H1 (cell line): ENCODE data around the gene LBH. TPM values are rescaled to one million over a fixed set of nuclear protein-coding genes. Genes with fewer than 3 reads are reported as not detected.

Source experiments
- CTCF ChIA-PET: fragments of 300-600 bp; sonication (Branson Sonifier 250); formaldehyde crosslinking; loops from one replicate; lab custom pipeline; 2021; ENCODE audit not compliant: partially characterized antibody; lab: Charles Lee
- POLR2A ChIA-PET: fragments of 300-600 bp; sonication (Branson Sonifier 250); formaldehyde crosslinking; loops from one replicate; lab custom pipeline; 2021; ENCODE audit warnings: inconsistent platforms; ENCODE audit not compliant: partially characterized antibody; lab: Charles Lee
- DNase-seq, 2 experiments: peaks; one replicate each; pipeline versions ENCODE4 v3.0.0 to v3.0.0-alpha.2; 2010 to 2022; ENCODE audit warnings: low spot score in 2 of 2, low read depth in 1 of 2, mixed read lengths in 1 of 2
- FAIRE-seq: peaks from 2 replicates; lab custom pipeline; 2011; peaks lifted over from hg19 to GRCh38; lab: Jason Lieb, UNC
- H2AFZ ChIP-seq: 2 replicates; pipeline ENCODE4 v1.8.1; 2012; ENCODE audit warnings: low read length, inconsistent platforms
- H2AK5ac ChIP-seq: 2 replicates; pipeline ENCODE4 v1.6.1; 2013; ENCODE audit warnings: low read depth, low read length
- H2BK120ac ChIP-seq: replicated peaks from 2 replicates; pipeline ENCODE3; 2013; ENCODE audit warnings: low read depth, low read length, inconsistent platforms
- H2BK12ac ChIP-seq: 2 replicates; pipeline ENCODE4 v1.6.1; 2013; ENCODE audit warnings: low read depth, low read length
- H2BK15ac ChIP-seq: 2 replicates; pipeline ENCODE4 v1.6.1; 2013; ENCODE audit warnings: low read length
- H2BK20ac ChIP-seq: 2 replicates; pipeline ENCODE4 v1.6.1; 2013; ENCODE audit warnings: low read length
- H2BK5ac ChIP-seq: 2 replicates; pipeline ENCODE4 v1.6.1; 2013; ENCODE audit warnings: low read depth, low read length
- H3K14ac ChIP-seq: 2 replicates; pipeline ENCODE4 v1.6.1; 2013; ENCODE audit warnings: inconsistent platforms; ENCODE audit not compliant: insufficient read length
- H3K18ac ChIP-seq: 2 replicates; pipeline ENCODE4 v1.6.1; 2013; ENCODE audit warnings: low read length; ENCODE audit errors: extremely low read depth
- H3K23ac ChIP-seq: 2 replicates; pipeline ENCODE4 v1.6.1; 2013; ENCODE audit warnings: inconsistent platforms; ENCODE audit not compliant: insufficient read length
- H3K23me2 ChIP-seq: 2 replicates; pipeline ENCODE4 v1.6.1; 2013; ENCODE audit warnings: low read depth, low read length
- H3K27ac ChIP-seq: 2 replicates; pipeline ENCODE4 v1.6.1; 2011; ENCODE audit warnings: low read depth, low read length, inconsistent platforms
- H3K27me3 ChIP-seq, 4 experiments: replicated peaks in 1 of 4; 1 replicate in 1 of 4; 2 replicates in 3 of 4; pipeline versions ENCODE4 v1.6.1 to v1.8.1; 2011 to 2013; ENCODE audit warnings: low read length in 3 of 4, mild to moderate bottlenecking in 3 of 4, inconsistent platforms in 2 of 4, mixed read lengths in 2 of 4, moderate library complexity in 1 of 4; ENCODE audit not compliant: control insufficient read depth in 3 of 4, insufficient read depth in 3 of 4; ENCODE audit errors: extremely low read depth in 1 of 4
- H3K36me3 ChIP-seq, 4 experiments: 2 replicates each; pipeline versions ENCODE4 v1.6.1 to v1.8.1; 2011 to 2013; ENCODE audit warnings: mild to moderate bottlenecking in 4 of 4, low read length in 3 of 4, moderate library complexity in 2 of 4, control low read depth in 1 of 4, inconsistent platforms in 1 of 4; ENCODE audit not compliant: insufficient read depth in 4 of 4, control insufficient read depth in 2 of 4
- H3K4ac ChIP-seq: replicated peaks from 2 replicates; pipeline ENCODE3; 2013; ENCODE audit warnings: low read length, low read depth, mixed read lengths, inconsistent platforms; ENCODE audit not compliant: insufficient read length
- H3K4me1 ChIP-seq, 4 experiments: replicated peaks in 1 of 4; 1 replicate in 1 of 4; 2 replicates in 3 of 4; pipeline versions ENCODE4 v1.6.1 to v1.8.1; 2011 to 2013; ENCODE audit warnings: low read length in 3 of 4, inconsistent platforms in 2 of 4, mixed read lengths in 1 of 4; ENCODE audit not compliant: insufficient read depth in 4 of 4, control insufficient read depth in 3 of 4
- H3K4me2 ChIP-seq, 2 experiments: 2 replicates each; pipeline versions ENCODE4 v1.6.1 to v1.8.1; 2011 to 2013; ENCODE audit warnings: low read depth in 2 of 2, low read length in 2 of 2, control low read depth in 1 of 2, inconsistent platforms in 1 of 2, mild to moderate bottlenecking in 1 of 2; ENCODE audit not compliant: insufficient read depth in 1 of 2
- H3K4me3 ChIP-seq, 4 experiments: fragments of 200-600, 300-600 bp in 1 of 4; sonication (generic), shearing (Covaris generic), sonication (Bioruptor Twin) in 1 of 4; 2 replicates each; pipeline versions ENCODE4 v1.5.1 to v1.8.1; 2011 to 2016; ENCODE audit warnings: low read length in 4 of 4, low read depth in 3 of 4, control low read depth in 2 of 4, inconsistent platforms in 2 of 4, mild to moderate bottlenecking in 2 of 4, mixed read lengths in 1 of 4, moderate library complexity in 1 of 4; ENCODE audit not compliant: insufficient read depth in 2 of 4; ENCODE audit errors: extremely low read depth in 1 of 4
- H3K56ac ChIP-seq: replicated peaks from 2 replicates; pipeline ENCODE3; 2013; ENCODE audit warnings: low read depth, mild to moderate bottlenecking, mixed read lengths, low read length, inconsistent platforms; ENCODE audit not compliant: insufficient read length
- H3K79me1 ChIP-seq: 2 replicates; pipeline ENCODE4 v1.6.1; 2013; ENCODE audit warnings: low read depth, low read length, control low read depth
- H3K79me2 ChIP-seq, 2 experiments: 2 replicates each; pipeline versions ENCODE4 v1.6.1 to v1.8.1; 2012 to 2013; ENCODE audit warnings: low read length in 2 of 2, mild to moderate bottlenecking in 2 of 2, inconsistent platforms in 1 of 2; ENCODE audit not compliant: insufficient read depth in 2 of 2, control insufficient read depth in 1 of 2
- H3K9ac ChIP-seq, 4 experiments: replicated peaks in 1 of 4; 1 replicate in 1 of 4; 2 replicates in 3 of 4; pipeline versions ENCODE4 v1.6.1 to v1.8.1; 2011 to 2013; ENCODE audit warnings: low read depth in 3 of 4, low read length in 3 of 4, control low read depth in 2 of 4, mild to moderate bottlenecking in 2 of 4, moderate library complexity in 2 of 4, inconsistent platforms in 1 of 4; ENCODE audit errors: extremely low read depth in 1 of 4
- H3K9me3 ChIP-seq, 2 experiments: 2 replicates each; pipeline versions ENCODE4 v1.6.1 to v1.8.1; 2012 to 2013; ENCODE audit warnings: mild to moderate bottlenecking in 2 of 2, moderate library complexity in 2 of 2, control low read depth in 1 of 2, inconsistent platforms in 1 of 2, low read depth in 1 of 2, low read length in 1 of 2, mixed read lengths in 1 of 2; ENCODE audit not compliant: insufficient read depth in 2 of 2
- H4K20me1 ChIP-seq, 2 experiments: replicated peaks in 1 of 2; 2 replicates each; pipeline versions ENCODE3 to v1.8.1; 2011 to 2013; ENCODE audit warnings: inconsistent platforms in 2 of 2, low read length in 2 of 2, mild to moderate bottlenecking in 1 of 2; ENCODE audit not compliant: insufficient read depth in 2 of 2, control insufficient read depth in 1 of 2
- H4K5ac ChIP-seq: 2 replicates; pipeline ENCODE4 v1.6.1; 2013; ENCODE audit warnings: low read length, low read depth, mixed read lengths, inconsistent platforms; ENCODE audit not compliant: insufficient read length
- H4K8ac ChIP-seq: 2 replicates; pipeline ENCODE4 v1.8.0; 2013; ENCODE audit warnings: mild to moderate bottlenecking, moderate library complexity, low read length, inconsistent platforms; ENCODE audit not compliant: insufficient read depth; ENCODE audit errors: extremely low read depth
- H4K91ac ChIP-seq: replicated peaks from 2 replicates; pipeline ENCODE3; 2013; ENCODE audit warnings: low read length, mixed read lengths, inconsistent platforms; ENCODE audit not compliant: insufficient read length
- ASH2L ChIP-seq: fragments of 200-600, 300-600 bp; sonication (generic); IDR thresholded peaks from one replicate; pipeline ENCODE4 v1.7.1; 2017; ENCODE audit warnings: low read length
- ATF2 ChIP-seq: IDR thresholded peaks from 2 replicates; pipeline ENCODE4 v1.6.1; 2012; ENCODE audit warnings: low read length, inconsistent platforms
- CHD1 ChIP-seq: IDR thresholded peaks from 2 replicates; pipeline ENCODE4 v1.6.1; 2012; ENCODE audit warnings: low read depth, low read length, improper control_type of control experiment
- CREB1 ChIP-seq: IDR thresholded peaks from 2 replicates; pipeline ENCODE4 v1.6.1; 2012; ENCODE audit warnings: inconsistent platforms
- GABPA ChIP-seq: IDR thresholded peaks from 2 replicates; pipeline ENCODE4 v1.6.1; 2011; ENCODE audit warnings: mild to moderate bottlenecking, low read length, moderate library complexity, borderline replicate concordance; ENCODE audit not compliant: insufficient read depth
- JUN ChIP-seq: IDR thresholded peaks from 2 replicates; pipeline ENCODE4 v1.6.1; 2011; ENCODE audit warnings: low read depth, mild to moderate bottlenecking, improper control_type of control experiment, low read length
- POLR2AphosphoS5 ChIP-seq: IDR thresholded peaks from 2 replicates; pipeline ENCODE4 v1.6.1; 2011; ENCODE audit warnings: low read depth, low read length
- SRF ChIP-seq: IDR thresholded peaks from 2 replicates; pipeline ENCODE4 v1.6.1; 2011; ENCODE audit warnings: mild to moderate bottlenecking, low read depth, low read length, moderate library complexity
- YY1 ChIP-seq: IDR thresholded peaks from 2 replicates; pipeline ENCODE4 v1.6.1; 2011; ENCODE audit warnings: low read depth, mild to moderate bottlenecking, low read length
- WGBS, 2 experiments: shearing (Covaris generic) in 1 of 2; methylation state at CpG; one replicate each; pipeline versions ENCODE4 v1.1.6 to v1.1.7; 2013 to 2015; ENCODE audit warnings: low lambda C conversion rate in 2 of 2, mixed read lengths in 2 of 2, inconsistent platforms in 1 of 2, low coverage in 1 of 2, missing lambda C conversion rate in 1 of 2; ENCODE audit not compliant: insufficient replicate concordance in 2 of 2, insufficient coverage in 1 of 2, insufficient read length in 1 of 2; ENCODE audit errors: extremely low coverage in 1 of 2, missing lambda C conversion rate in 1 of 2; 5-methylcytosine and 5-hydroxymethylcytosine counted together
- polyA plus RNA-seq, 7 experiments: library from polyadenylated mRNA; depleted of rRNA in 3 of 7; stranded (reverse) in 5 of 7; unstranded in 2 of 7; fragments of >200 nt in 5 of 7; fragments of 200-250 nt in 2 of 7; gene quantifications; 1 replicate in 5 of 7; 2 replicates in 1 of 7; 4 replicates in 1 of 7; pipeline versions ENCODE4 v1.2.1 to v1.2.3, GENCODE V29; 2011 to 2013; ENCODE audit warnings: missing spikeins in 2 of 7, mixed read lengths in 2 of 7
- total RNA-seq: library from RNA; stranded (reverse); fragmentation: NEBNext Ultra II Directional; extraction: Animal tissue kit (Norgen Biotek cat#: 25700); gene quantifications from 2 replicates; pipeline ENCODE4 v1.2.1, GENCODE V29; 2021
- TF ChIP-seq, protein P1 (sequence below), 3 experiments: IDR thresholded peaks; 1 replicate in 2 of 3; 2 replicates in 1 of 3; pipeline versions ENCODE4 v1.5.1 to v1.6.1; 2011; ENCODE audit warnings: low read length in 3 of 3, mild to moderate bottlenecking in 3 of 3, inconsistent platforms in 2 of 3, low read depth in 1 of 3, moderate library complexity in 1 of 3; ENCODE audit not compliant: insufficient read depth in 1 of 3; ENCODE audit errors: control extremely low read depth in 1 of 3

LBH gene
- total and polyA plus RNA-seq, 2 of the 8 experiments (the other 6 are each of a cell fraction or from before 2014, with no cell fraction given): 25.7 to 34.5 TPM

DNA sequence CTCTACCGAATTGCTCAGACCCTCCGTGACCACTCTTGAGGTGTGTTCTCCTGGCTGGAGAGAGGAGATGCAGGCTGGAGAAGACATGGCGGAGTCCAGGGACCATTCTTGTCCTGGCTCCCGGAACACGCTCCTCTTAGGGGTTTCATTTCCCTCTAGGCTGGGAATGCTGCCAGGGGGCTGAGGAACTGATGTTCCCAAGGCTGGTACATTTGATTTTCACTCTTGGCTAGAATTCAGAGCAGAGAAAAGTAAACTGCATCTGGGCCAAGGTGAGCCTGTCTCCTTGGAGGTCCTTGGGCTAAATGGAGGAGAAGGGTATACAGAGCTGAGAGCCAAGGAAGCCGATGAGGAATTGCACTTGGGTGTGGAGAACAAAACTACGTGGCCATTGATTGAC is 28.2 kb upstream of the LBH start:
- POLR2A ChIA-PET: no interaction called here
- WGBS, 2 experiments: 85% methylated on average over 7 of the region's 7 CpGs; no CpG with 5 or more reads in 1 of the 2 experiments
- Histone ChIP-seq H2BK15ac (no peak overlapping the region), H3K23ac (no peak overlapping the region), H3K56ac (no peak overlapping the region), H3K79me1 (no peaks in the 10 kb centered on the region), H3K79me2 (no peaks in the 10 kb centered on the region), H2BK120ac (no peak overlapping the region), H4K20me1 (no peaks in the 10 kb centered on the region), H3K23me2 (no peaks in the 10 kb centered on the region), H2AK5ac (no peak overlapping the region), H3K18ac (no peak overlapping the region), H4K5ac (no peak overlapping the region), H3K27ac (no peak overlapping the region), H3K4me2 (no peak overlapping the region), H3K9me3 (no peaks in the 10 kb centered on the region), H3K4ac (no peak overlapping the region), H4K8ac (no peak overlapping the region), H2BK5ac (no peak overlapping the region), H3K4me1 (no peaks in the 10 kb centered on the region), H2AFZ (no peak overlapping the region), H2BK20ac (no peak overlapping the region), H4K91ac (no peak overlapping the region), H3K14ac (no peak overlapping the region), H3K9ac (no peak overlapping the region), H3K4me3 (no peak overlapping the region), H3K27me3 (no peaks in the 10 kb centered on the region), H3K36me3 (no peaks in the 10 kb centered on the region), H2BK12ac (no peak overlapping the region)
- DNase-seq: no peak
- CTCF ChIA-PET: interaction anchor here (1.2 to 1.7 kb wide), 5 partner anchors 9 to 508 kb away, joined by 3 to 6 read pairs (median 4); no protein-coding TSS in a partner anchor
- no peak for FAIRE-seq
- TF ChIP-seq YY1 (no peak), POLR2AphosphoS5 (no peak), CREB1 (no peak), ATF2 (no peak), SRF (no peak), ASH2L (no peak), GABPA (no peak), JUN (no peak), CHD1 (no peak)
- TF ChIP-seq, protein P1, sequence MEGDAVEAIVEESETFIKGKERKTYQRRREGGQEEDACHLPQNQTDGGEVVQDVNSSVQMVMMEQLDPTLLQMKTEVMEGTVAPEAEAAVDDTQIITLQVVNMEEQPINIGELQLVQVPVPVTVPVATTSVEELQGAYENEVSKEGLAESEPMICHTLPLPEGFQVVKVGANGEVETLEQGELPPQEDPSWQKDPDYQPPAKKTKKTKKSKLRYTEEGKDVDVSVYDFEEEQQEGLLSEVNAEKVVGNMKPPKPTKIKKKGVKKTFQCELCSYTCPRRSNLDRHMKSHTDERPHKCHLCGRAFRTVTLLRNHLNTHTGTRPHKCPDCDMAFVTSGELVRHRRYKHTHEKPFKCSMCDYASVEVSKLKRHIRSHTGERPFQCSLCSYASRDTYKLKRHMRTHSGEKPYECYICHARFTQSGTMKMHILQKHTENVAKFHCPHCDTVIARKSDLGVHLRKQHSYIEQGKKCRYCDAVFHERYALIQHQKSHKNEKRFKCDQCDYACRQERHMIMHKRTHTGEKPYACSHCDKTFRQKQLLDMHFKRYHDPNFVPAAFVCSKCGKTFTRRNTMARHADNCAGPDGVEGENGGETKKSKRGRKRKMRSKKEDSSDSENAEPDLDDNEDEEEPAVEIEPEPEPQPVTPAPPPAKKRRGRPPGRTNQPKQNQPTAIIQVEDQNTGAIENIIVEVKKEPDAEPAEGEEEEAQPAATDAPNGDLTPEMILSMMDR (IDR thresholded peaks at IDR 0.05; ENCODE audit: control extremely low read depth in 1 of 3, insufficient read depth in 1 of 3, low read depth in 1 of 3, low read length in 3 of 3): no peak
